Measurements from ENCODE around the gene OR52E4.

- no peak for TF ChIP-seq CTCF (conservative IDR thresholded peaks at IDR 0.05; ENCODE audit: low read depth in 2 of 2)
- no peak for TF ChIP-seq POLR2AphosphoS5 (IDR thresholded peaks at IDR 0.05; ENCODE audit: low read depth)
Measured at GRCh38 chr11:5933116-5933515, 52.7 kb downstream of the OR52E4 start.
